GM13976 (cell line): Measurements from ENCODE around the gene GMEB2.
"Not testable (repeated sequence)": the region's sequence is repeated elsewhere in the genome, so short reads cannot be mapped to it uniquely, and the experiment has no call there.

Source experiments
- DNase-seq: peaks from one replicate; pipeline ENCODE4 v3.0.0; 2012; ENCODE audit warnings: low spot score
- in situ Hi-C: fragments of 300-500 bp; cut with MboI; formaldehyde crosslinking; loops from one replicate; pipeline ENCODE4 v1.12.0; 2022; ENCODE audit warnings: low sequenced_read_pairs, mixed read lengths, inconsistent platforms; ENCODE audit not compliant: unreplicated experiment
- TF ChIP-seq, protein P1 (sequence below): IDR thresholded peaks from 2 replicates; pipeline ENCODE4 v1.5.1; 2012; ENCODE audit warnings: borderline replicate concordance, mild to moderate bottlenecking; ENCODE audit not compliant: insufficient read depth; ENCODE audit errors: extremely low read depth, missing control alignments, control extremely low read depth

Gene GMEB2

DNA sequence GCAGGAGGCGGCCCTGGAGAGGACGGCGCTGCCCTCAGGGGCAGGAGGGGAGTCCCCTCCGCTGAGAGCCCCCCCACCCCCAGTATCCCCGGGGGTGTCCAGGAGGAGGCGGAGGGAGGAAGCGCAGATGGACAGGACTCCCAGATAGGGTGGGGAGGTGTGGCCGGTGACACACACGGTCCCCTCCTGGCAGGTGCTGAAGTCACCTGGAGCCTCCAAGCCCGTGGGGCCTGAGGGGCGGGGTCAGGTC, 25.0 kb upstream of the GMEB2 start:
- TF ChIP-seq, protein P1, sequence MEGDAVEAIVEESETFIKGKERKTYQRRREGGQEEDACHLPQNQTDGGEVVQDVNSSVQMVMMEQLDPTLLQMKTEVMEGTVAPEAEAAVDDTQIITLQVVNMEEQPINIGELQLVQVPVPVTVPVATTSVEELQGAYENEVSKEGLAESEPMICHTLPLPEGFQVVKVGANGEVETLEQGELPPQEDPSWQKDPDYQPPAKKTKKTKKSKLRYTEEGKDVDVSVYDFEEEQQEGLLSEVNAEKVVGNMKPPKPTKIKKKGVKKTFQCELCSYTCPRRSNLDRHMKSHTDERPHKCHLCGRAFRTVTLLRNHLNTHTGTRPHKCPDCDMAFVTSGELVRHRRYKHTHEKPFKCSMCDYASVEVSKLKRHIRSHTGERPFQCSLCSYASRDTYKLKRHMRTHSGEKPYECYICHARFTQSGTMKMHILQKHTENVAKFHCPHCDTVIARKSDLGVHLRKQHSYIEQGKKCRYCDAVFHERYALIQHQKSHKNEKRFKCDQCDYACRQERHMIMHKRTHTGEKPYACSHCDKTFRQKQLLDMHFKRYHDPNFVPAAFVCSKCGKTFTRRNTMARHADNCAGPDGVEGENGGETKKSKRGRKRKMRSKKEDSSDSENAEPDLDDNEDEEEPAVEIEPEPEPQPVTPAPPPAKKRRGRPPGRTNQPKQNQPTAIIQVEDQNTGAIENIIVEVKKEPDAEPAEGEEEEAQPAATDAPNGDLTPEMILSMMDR, result no peak
- in situ Hi-C loops, result no loop called here
- DNase-seq, result no peak

DNA sequence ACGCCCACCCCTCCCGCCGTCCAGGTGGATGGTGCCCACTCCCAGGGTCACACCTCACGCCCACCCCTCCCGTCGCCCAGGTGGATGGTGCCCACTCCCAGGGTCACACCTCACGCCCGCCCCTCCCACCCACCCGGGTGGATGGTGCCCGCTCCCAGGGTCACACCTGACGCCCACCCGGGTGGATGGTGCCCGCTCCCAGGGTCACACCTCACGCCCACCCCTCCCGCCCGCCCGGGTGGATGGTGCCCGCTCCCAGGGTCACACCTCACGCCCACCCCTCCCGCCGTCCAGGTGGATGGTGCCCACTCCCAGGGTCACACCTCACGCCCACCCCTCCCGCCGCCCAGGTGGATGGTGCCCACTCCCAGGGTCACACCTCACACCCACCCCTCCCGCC, 23.6 kb upstream of the GMEB2 start:
- in situ Hi-C loops, DNase-seq: not testable (repeated sequence)

DNA sequence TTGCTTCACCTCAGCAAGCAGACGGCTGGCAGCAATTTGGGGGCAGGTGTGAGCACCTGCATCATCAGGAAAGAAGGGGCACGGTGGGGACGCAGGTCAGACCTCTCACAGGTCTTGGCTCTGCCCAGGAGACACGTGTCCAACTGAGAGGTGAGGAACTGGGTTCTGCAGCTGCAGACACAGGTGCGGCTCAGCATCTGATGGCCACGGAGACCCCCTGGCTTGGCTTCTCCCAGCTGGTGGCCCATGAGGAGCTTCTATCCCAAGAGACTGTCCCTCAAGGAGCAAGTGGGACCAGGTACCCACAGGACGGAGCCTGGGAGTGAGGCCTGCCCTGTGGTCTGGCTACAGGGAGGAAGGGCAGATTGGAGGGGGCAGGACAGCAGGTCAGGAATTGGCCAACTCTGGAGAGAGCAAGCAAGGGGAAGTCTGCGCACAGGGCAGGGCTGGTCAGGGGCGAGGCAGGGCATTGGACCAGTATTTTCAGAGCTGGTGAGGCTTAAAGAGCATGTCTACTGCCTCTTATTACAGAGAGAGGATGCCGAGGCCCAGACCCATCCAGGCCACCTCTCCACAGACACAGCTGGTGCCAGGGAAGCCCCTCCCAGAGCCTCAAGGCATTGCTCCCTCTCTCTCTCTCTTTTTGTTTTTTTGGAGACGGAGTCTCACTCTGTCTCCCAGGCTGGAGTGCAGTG, 22.1 kb upstream of the GMEB2 start:
- no peak for DNase-seq
- TF ChIP-seq, protein P1, result no peak
- in situ Hi-C loops, result no loop called here

DNA sequence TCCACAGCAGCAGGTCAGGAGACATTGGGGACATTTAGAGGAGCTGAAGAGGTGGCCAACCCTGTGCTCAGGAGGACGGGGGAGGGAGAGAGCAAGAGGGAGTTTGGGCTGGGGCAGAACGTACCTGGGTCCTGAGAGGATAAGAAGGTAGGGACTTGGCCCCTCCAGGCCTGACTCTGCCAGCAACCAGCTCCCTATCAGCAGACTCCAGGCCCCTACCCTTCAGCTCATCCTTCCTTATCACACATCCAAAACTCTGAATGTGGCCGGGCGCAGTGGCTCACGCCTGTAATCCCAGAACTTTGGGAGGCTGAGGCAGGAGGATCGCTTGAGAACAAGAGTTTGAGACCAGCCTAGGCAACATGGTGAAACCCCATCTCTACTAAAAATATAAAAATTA, 21.3 kb upstream of the GMEB2 start:
- TF ChIP-seq, protein P1, result no peak
- no peak for DNase-seq
- in situ Hi-C loops, result no loop called here

DNA sequence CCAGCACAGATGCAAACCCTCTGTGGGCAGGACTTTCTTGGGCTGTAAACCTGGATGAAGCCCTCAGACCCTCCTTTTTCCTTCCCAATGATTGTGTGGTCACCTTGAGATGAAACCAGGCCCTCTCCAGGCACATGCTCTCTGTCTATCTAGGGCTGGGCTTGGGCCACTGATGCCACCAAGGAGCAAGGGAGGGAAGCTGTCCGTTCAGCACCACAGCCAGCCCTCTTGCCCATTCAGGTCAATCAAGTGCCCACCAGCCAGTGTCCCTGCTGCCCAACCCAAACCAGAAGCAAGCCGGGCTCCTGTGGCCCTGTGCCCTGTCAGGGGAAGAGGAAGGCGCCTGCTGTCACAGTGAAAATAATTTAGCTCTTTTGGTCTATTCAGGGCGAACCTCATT, 18.3 kb upstream of the GMEB2 start:
- DNase-seq, result no peak
- TF ChIP-seq, protein P1, result no peak
- in situ Hi-C loops, result no loop called here

DNA sequence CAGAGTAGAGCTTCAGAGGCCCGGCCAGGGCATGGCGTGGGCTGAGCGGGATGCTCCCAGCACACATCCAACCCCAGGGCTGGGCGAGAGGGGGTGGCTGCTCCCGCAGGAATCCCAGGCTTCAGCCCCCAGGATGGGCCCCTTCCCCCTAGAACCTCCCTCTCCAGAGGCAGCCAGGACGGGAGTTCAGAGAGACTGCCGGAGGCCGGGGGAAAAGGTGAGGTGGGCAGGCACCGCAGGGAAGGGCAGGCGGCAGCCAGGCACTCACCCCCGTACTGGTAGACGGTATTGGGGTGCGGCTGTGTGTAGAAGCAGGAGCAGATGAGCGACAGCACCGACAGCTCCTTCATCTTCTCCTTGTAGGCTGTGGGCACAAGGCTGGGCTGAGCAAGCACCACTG, 17.0 kb upstream of the GMEB2 start:
- no peak for DNase-seq
- TF ChIP-seq, protein P1, result no peak
- in situ Hi-C loops, result no loop called here

DNA sequence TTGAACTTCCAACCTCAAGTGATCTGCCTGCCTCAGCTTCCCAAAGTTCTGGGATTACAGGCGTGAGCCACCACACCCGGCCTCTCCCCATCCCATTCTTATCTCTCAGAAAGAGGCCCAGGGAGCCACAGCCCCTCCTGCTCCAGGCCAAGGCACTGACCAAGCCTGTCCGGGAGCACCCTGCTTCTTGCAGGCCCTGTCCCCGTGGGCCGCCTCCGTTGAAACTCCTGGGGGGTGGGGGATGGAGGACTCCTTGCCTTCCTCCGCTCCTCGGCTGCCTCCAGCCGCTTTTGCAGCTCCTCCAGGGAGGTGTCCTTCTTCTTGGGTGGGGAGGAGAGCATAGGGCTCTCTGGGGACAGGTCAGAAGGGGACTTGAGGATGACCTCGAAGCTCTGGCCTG, 16.6 kb upstream of the GMEB2 start:
- TF ChIP-seq, protein P1, result no peak
- in situ Hi-C loops, result no loop called here
- no peak for DNase-seq
